Sigmoid colon (tissue), 7 donors: ENCODE data around the gene FBXL22. TPM values are rescaled to one million over a fixed set of nuclear protein-coding genes. Genes with fewer than 3 reads are reported as not detected.

Experiments used
- DNase-seq: peaks from one replicate; pipeline ENCODE4 v3.0.0-alpha.2; 2019
- H3K27ac ChIP-seq, 4 donors: fragments of 200-600 bp; sonication (generic); one replicate each; pipeline ENCODE4 v1.5.1; 2016 to 2019; ENCODE audit warnings: mild to moderate bottlenecking in 1 of 4
- H3K27me3 ChIP-seq, 3 donors: fragments of 200-600 bp; sonication (generic); one replicate each; pipeline ENCODE4 v1.5.1; 2019; ENCODE audit warnings: mild to moderate bottlenecking in 1 of 3
- H3K36me3 ChIP-seq, 4 donors: fragments of 200-600 bp; sonication (generic); one replicate each; pipeline ENCODE4 v1.5.1; 2016 to 2019
- H3K4me1 ChIP-seq, 4 donors: fragments of 200-600 bp; sonication (generic); one replicate each; pipeline ENCODE4 v1.5.1; 2017 to 2019
- H3K4me3 ChIP-seq, 4 donors: fragments of 200-600 bp; sonication (generic); one replicate each; pipeline ENCODE4 v1.5.1; 2017 to 2019; ENCODE audit warnings: mild to moderate bottlenecking in 2 of 4, moderate library complexity in 1 of 4
- H3K9me3 ChIP-seq, 4 donors: fragments of 200-600 bp in 3 of 4; sonication (generic) in 3 of 4; one replicate each; pipeline versions ENCODE4 v1.5.1 to v1.6.1; 2013 to 2019
- EP300 ChIP-seq, 4 donors: sonication (generic); formaldehyde crosslinking; IDR thresholded peaks; one replicate each; pipeline ENCODE4 v1.6.1; 2017; ENCODE audit warnings: antibody characterized with exemption in 4 of 4
- POLR2A ChIP-seq, 2 donors: fragments of 450-650 bp; IDR thresholded peaks; one replicate each; pipeline ENCODE4 v1.6.1; 2016; ENCODE audit warnings: antibody characterized with exemption in 2 of 2, mild to moderate bottlenecking in 2 of 2, moderate library complexity in 2 of 2
- POLR2AphosphoS5 ChIP-seq, 4 donors: sonication (generic); formaldehyde crosslinking; IDR thresholded peaks; one replicate each; pipeline ENCODE4 v1.6.1; 2017; ENCODE audit warnings: antibody characterized with exemption in 4 of 4
- WGBS, 2 donors: extraction: QIAGEN DNeasy Blood & Tissue Kit; methylation state at CpG; one replicate each; pipeline ENCODE4 v1.1.7; 2013; 5-methylcytosine and 5-hydroxymethylcytosine counted together
- intact Hi-C: fragments of 100-400 bp; cut with DNase I; formaldehyde crosslinking; loops from one replicate; pipeline ENCODE4 v1.15.1; 2023
- polyA plus RNA-seq, 3 donors: library from polyadenylated mRNA; stranded (reverse); fragments of 200-250 nt; gene quantifications; one replicate each; pipeline ENCODE4 v1.2.3, GENCODE V29; 2013
- total RNA-seq, 4 donors: library from RNA; depleted of rRNA; stranded (reverse); fragments of >200 nt; gene quantifications; one replicate each; pipeline ENCODE4 v1.1.0, GENCODE V29; 2016
- TF ChIP-seq, protein P1 (sequence below), 4 experiments: fragments of 450-650 bp in 3 of 4; fragments of 200-600 bp in 1 of 4; IDR thresholded peaks; one replicate each; pipeline ENCODE4 v1.5.1; 2016 to 2019; ENCODE audit warnings: antibody characterized with exemption in 4 of 4, mild to moderate bottlenecking in 3 of 4, moderate library complexity in 2 of 4
- donor health status: healthy with polysubstance abuse.
- donor health status: Bipolar disorder and iron deficiency.
- donor health status: healthy.

The FBXL22 gene
- total and polyA plus RNA-seq, 7 donors, result 0.69 to 150 (median 46.7) TPM

DNA sequence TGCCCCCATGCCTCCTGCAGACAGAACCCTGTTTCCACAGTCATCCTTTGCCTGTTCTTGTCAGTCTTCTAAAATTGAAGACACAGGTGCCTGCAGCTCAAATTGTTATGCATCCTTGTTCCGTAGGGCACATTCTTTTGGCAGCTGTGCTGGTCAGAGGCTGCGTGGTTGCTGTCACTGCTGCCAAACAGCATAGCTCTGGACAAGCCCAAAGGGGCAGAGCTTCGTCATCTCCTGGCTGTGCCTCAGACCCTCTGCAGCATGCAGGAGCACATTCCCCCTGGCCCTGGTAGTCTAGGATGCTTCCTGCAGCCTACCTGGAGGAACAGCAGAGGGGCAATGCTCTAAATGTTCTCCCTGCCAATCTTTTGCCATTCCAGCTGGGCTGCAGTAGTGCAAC, 2.1 kb upstream of the FBXL22 start:
- intact Hi-C loops, result loop anchor here (5.0 kb wide), 2 partner anchors 128 to 318 kb away; partner anchors contain the start of gene APH1B
- TF ChIP-seq POLR2A (IDR thresholded peaks at IDR 0.05) (no peak), EP300 (IDR thresholded peaks at IDR 0.05) (no peak), POLR2AphosphoS5 (IDR thresholded peaks at IDR 0.05) (peak in 2 of 4 donors; percentile 36 to 47)
- TF ChIP-seq, protein P1, sequence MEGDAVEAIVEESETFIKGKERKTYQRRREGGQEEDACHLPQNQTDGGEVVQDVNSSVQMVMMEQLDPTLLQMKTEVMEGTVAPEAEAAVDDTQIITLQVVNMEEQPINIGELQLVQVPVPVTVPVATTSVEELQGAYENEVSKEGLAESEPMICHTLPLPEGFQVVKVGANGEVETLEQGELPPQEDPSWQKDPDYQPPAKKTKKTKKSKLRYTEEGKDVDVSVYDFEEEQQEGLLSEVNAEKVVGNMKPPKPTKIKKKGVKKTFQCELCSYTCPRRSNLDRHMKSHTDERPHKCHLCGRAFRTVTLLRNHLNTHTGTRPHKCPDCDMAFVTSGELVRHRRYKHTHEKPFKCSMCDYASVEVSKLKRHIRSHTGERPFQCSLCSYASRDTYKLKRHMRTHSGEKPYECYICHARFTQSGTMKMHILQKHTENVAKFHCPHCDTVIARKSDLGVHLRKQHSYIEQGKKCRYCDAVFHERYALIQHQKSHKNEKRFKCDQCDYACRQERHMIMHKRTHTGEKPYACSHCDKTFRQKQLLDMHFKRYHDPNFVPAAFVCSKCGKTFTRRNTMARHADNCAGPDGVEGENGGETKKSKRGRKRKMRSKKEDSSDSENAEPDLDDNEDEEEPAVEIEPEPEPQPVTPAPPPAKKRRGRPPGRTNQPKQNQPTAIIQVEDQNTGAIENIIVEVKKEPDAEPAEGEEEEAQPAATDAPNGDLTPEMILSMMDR (IDR thresholded peaks at IDR 0.05), result no peak
- Histone ChIP-seq H3K27ac (peak overlapping the region; percentile 87 to 95 (median 92)), H3K27me3 (no peaks in the 10 kb centered on the region), H3K9me3 (no peaks in the 10 kb centered on the region), H3K4me3 (no peak overlapping the region), H3K36me3 (peaks cover 0 to 39% (median 8%) of the 10 kb centered on the region in 4 donors), H3K4me1 (peaks cover 0 to 57% (median 31%) of the 10 kb centered on the region in 4 donors)
- DNase-seq, result peak; percentile 70
- 82 to 92% methylated on average over 3 of the region's 3 CpGs for whole genome bisulfite sequencing, 2 donors

DNA sequence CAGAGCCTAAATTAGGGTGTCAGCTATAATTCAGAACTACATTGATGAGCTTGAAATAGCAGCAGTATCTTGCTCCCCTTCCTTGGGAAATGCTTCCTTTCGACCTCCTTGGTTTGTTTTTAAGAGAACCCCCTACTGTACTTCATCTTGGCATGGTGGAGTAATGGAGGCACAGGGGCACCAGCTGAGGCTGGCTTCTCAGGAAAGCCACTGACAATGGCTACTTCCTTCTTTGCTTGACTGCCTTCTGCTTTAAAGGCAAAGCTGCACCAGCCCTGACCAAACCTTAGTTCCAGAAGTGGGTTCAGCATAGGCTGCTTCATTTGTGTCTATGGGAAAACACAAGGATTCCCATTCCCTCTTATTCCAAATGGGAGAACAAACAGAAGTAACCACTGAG, 1.5 kb upstream of the FBXL22 start:
- intact Hi-C loops, result loop anchor here (5.0 kb wide), 2 partner anchors 128 to 318 kb away; partner anchors contain the start of gene APH1B
- 65 to 89% methylated on average over 1 of the region's 1 CpG for WGBS, 2 donors
- Histone ChIP-seq H3K9me3 (no peaks in the 10 kb centered on the region), H3K27ac (peak overlapping the region; percentile 87 to 95 (median 92)), H3K4me3 (no peak overlapping the region), H3K36me3 (peaks cover 0 to 33% (median 8%) of the 10 kb centered on the region in 4 donors), H3K27me3 (no peaks in the 10 kb centered on the region), H3K4me1 (peaks cover 0 to 61% (median 34%) of the 10 kb centered on the region in 4 donors)
- no peak for DNase-seq
- TF ChIP-seq POLR2AphosphoS5 (IDR thresholded peaks at IDR 0.05) (no peak), POLR2A (IDR thresholded peaks at IDR 0.05) (no peak), EP300 (IDR thresholded peaks at IDR 0.05) (no peak)
- TF ChIP-seq, protein P1 (IDR thresholded peaks at IDR 0.05), result no peak

DNA sequence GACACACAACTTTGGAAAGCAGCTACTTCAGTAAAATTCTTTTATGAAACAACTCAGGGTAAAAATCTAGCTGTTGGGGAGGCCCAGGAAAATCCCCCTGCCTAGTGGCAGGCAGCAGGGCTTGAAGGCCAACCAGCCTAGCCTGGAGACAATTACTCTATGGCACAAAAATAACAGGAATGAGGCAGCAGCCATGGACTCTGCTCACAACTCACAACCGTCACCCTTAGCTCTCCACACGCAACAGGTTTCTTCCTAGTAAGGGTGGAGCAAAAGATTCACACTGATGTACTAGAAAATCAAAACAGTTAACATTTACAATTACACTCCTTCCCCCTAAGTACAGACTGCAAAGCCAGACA, 530 bp upstream of the FBXL22 start:
- peaks cover 0 to 67% (median 40%) of the 10 kb centered on the region in 4 donors for H3K4me1 ChIP-seq
- no peaks in the 10 kb centered on the region for H3K9me3 ChIP-seq
- intact Hi-C loops, result loop anchor here (5.0 kb wide), 2 partner anchors 129 to 319 kb away; partner anchors contain the start of gene APH1B
- peak overlapping the region in 3 of 4 donors; percentile 55 to 68 (median 65) for H3K4me3 ChIP-seq
- peak overlapping the region; percentile 87 to 95 (median 92) for H3K27ac ChIP-seq
- DNase-seq, result no peak
- 59 to 61% methylated on average over 2 of the region's 2 CpGs for WGBS, 2 donors
- peaks cover 0 to 23% (median 2%) of the 10 kb centered on the region in 4 donors for H3K36me3 ChIP-seq
- no peaks in the 10 kb centered on the region for H3K27me3 ChIP-seq
- TF ChIP-seq POLR2AphosphoS5 (IDR thresholded peaks at IDR 0.05), result peak in 1 of 4 donors; percentile 8
- TF ChIP-seq EP300 (IDR thresholded peaks at IDR 0.05), result peak in 1 of 4 donors; percentile 5
- TF ChIP-seq POLR2A (IDR thresholded peaks at IDR 0.05), result no peak
- TF ChIP-seq, protein P1 (IDR thresholded peaks at IDR 0.05), result no peak

DNA sequence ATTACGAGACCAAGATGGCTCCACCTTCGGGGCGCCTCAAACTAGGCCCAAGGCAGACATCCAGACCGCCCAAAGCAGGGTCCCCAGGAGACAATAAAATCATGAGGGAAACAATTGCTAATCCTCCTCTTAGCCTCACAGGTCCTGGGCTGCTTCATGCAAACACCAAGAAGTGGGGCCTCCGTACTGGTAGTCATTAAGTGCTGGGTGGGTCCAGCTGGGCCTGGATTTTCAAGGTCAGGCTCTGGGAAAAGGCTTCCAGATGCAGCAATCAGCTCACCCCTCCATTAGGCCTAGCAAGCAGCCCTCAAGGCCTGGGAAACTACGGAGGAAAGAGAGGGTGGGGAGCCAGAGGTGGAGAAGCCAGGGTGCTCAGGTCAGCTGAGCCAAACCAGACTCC, 634 bp downstream of the FBXL22 start:
- Histone ChIP-seq H3K27ac (peak overlapping the region; percentile 87 to 95 (median 92)), H3K9me3 (no peaks in the 10 kb centered on the region), H3K27me3 (no peaks in the 10 kb centered on the region), H3K36me3 (peaks cover 0 to 13% (median 0%) of the 10 kb centered on the region in 4 donors), H3K4me1 (peaks cover 0 to 79% (median 50%) of the 10 kb centered on the region in 4 donors), H3K4me3 (peak overlapping the region; percentile 42 to 68 (median 60))
- no peak for DNase-seq
- WGBS, 2 donors, result 66 to 77% methylated on average over 6 of the region's 6 CpGs
- TF ChIP-seq POLR2A (IDR thresholded peaks at IDR 0.05), result no peak
- TF ChIP-seq EP300 (IDR thresholded peaks at IDR 0.05), result no peak
- TF ChIP-seq POLR2AphosphoS5 (IDR thresholded peaks at IDR 0.05), result no peak
- TF ChIP-seq, protein P1 (IDR thresholded peaks at IDR 0.05), result no peak
- intact Hi-C loops, result loop anchor here (1.0 to 5.0 kb wide), 4 partner anchors 95 to 321 kb away; partner anchors contain the start of gene APH1B
